ENCODE data around the gene MED13.
"Not testable (repeated sequence)": the region's sequence is repeated elsewhere in the genome, so short reads cannot be mapped to it uniquely, and the experiment has no call there.

MED13 gene

DNA sequence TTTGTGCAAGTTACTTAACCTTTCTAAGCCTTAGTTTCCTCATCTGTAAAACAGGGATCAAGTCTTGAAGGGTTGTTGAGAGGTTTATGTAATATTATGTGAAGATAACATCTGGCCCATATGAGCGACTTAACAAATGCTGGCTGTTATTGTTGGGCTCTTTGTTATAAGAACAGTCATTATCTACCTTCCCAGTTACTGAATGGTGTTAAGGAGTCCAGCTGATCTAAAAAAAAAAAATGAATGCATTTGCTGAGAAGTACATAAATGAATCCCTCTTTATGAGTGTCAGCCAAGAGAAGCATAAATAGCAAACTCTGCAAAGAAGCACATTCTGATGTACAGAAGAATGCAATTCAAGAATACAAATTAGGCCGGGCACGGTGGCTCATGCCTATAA is 24.3 kb upstream of the MED13 start:
- in situ Hi-C loops (cut with MboI; ENCODE audit: low sequenced_read_pairs): no loop called here

DNA sequence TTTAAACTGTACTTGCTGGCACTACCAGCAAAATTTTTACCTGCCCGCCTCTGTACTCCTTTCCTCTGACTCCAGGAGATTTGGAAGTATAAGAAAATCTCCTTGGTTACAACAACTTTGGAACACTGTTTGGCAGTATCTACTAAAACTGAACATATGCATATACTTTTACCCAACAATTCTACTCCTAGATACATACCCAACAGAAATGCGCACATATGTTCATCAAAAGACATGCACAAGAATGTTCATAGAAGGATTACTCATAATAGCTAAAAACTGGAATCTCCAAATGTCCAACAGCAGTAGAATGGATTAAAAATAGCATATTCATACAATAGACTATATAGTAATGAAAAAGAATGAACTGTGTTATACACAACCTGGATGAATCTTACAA is 21.7 kb upstream of the MED13 start:
- in situ Hi-C loops (cut with MboI; ENCODE audit: low sequenced_read_pairs): no loop called here

DNA sequence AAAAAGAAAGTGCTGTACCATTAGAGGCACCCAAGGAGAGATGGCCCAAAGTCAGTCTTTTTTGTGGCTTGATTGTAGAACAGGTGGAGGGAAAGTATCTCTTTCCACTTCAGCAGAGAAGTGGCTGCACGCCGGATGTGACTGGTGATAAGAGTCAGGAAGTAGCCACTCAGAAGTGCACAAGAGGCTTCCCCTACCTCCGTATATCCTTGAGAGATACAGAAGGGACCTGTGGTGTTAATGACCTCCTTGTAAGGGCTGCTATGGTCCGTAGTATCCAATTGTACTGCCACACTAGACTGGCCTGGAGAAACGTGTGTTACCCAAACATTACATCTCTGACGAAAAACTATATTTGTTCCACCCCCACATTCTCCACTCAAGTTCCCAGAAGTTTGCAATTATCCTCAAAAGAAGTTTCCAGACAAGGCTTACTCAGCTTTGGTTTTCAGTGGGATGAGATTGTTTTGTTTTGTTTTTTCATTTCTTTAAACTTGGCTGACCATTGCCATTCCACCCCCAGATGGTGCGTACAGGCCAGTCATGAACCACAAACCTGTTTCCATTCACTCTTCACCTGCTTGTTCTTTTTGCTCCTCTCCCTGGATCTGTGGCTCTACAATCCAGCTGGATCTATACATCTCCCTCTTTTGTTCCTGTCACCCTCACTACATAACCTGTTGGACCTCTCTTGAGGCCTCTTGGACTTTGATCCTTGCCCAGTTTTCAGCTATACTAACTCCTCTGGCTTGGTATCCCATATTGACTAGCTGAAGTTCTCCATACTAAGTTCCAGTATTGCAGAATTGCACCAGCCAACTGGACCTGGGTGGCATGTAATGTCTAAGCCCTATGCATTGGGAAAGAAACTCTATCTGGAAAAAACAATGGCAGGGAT is 20.7 kb upstream of the MED13 start:
- in situ Hi-C loops (cut with MboI; ENCODE audit: low sequenced_read_pairs): no loop called here

DNA sequence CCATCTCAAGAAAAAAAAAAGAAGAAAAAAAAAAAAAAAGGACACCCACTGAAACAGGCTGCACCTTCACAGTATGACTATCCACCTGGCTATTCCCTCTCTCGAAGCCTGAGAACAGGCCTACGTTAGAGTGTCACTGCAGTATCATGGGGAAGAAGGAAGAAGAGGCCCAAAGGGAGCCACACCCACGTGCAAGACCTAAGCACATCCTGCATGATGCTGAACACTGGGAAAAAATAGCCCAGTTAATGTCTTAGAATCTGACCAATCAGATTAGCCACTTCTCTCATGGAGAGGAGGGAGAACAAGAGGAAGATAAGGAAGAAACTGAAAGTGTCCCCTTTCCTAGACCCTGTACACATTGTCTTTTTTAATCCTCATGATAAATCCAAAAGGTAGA is 19.5 kb upstream of the MED13 start:
- in situ Hi-C loops (cut with MboI; ENCODE audit: low sequenced_read_pairs): no loop called here

DNA sequence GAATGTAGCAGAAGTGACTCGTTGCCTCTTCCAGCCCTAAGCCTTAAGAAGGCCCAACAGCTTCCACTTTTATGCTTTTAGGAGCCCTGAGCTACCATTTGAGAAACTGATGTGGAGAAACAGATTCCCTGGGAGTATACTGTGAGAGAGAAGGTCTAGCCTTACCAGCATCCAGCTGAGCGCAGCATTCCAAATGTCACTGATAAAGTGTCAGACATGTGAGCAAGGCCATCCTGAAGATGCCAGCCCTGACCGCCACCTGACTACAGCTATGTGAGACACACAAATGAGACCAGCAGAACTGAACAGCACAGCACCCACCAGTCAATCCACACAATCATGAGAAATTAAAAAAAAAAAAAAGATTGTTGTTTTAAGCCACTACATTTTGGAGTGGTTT is 18.6 kb upstream of the MED13 start:
- in situ Hi-C loops (cut with MboI; ENCODE audit: low sequenced_read_pairs): no loop called here

DNA sequence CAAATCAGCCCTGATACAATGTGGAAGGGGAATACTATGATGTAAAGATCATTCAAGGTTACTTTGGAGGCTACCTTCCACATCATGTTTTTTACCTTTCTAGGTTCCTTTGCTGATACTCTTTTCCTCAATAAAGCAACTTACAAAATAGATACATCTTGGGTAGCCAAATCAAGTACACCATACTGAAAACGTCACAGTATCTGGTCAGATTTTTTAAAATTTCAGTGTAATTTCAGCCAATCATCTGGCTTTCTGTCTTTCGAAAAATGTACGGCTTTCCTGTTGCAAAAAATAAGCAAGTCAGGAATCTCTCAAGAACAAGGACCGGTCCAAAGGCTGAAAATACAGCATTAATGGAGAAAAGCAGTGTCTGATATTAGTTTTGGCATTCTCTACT is 15.6 kb upstream of the MED13 start:
- in situ Hi-C loops (cut with MboI; ENCODE audit: low sequenced_read_pairs): no loop called here

DNA sequence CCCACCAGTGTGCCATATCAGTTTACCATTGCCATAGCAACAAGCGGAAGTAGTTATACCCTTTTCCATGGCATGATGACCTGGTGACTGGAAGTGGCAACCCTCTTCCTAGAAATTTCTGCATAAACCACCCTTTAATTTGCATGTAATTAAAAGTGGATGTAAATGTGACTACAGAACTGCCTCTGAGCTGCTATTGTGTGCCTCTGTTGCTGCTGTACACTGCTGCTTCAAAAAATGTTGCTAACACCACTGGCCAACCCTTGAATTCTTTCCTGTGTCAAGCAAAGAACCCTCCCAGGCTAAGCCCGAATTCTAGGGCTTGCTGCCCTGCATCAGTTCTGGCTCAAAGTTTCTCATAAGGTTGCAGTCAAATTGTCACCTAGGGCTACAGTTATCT is 12.9 kb upstream of the MED13 start:
- in situ Hi-C loops (cut with MboI; ENCODE audit: low sequenced_read_pairs): no loop called here

DNA sequence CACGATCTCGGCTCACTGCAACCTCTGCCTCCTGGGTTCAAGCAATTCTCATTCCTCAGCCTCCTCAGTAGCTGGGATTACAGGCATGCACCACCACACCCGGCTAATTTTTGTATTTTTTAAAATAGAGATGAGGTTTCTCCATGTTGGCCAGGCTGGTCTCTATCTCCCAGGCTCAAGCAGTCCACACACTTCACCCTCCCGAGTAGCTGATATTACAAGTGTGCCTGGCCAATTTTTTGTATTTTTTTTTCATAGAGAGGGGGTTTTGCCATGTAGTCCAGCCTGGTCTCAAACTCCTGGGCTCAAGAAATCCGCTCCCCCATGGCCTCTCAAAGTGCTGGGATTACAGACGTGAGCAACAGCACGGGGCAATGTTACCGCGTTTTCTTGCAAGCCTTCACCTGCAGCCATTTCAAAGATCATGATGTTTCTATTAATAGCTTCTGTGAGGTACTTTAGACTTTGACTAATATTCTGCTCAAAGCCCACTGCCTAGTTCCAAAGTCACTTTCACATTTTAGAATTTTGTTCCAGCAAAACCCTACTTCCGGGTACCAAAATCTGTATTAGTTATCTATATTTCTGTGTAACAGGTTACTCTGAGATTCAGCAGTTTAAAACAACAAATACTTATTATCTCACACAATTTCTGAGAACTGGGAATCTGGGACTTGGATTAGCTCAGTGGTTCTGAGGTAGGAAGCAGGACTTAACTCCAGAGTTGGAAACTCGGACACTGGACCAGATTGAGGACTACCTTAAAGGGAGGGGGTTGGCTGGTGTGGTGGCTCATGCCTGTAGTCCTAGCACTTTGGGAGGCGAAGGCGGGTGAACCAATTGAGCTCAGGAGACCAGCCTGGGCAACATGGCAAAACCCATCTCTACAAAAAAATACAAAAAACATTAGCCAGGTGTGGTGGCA is 12.0 kb upstream of the MED13 start:
- in situ Hi-C loops (cut with MboI; ENCODE audit: low sequenced_read_pairs): no loop called here

DNA sequence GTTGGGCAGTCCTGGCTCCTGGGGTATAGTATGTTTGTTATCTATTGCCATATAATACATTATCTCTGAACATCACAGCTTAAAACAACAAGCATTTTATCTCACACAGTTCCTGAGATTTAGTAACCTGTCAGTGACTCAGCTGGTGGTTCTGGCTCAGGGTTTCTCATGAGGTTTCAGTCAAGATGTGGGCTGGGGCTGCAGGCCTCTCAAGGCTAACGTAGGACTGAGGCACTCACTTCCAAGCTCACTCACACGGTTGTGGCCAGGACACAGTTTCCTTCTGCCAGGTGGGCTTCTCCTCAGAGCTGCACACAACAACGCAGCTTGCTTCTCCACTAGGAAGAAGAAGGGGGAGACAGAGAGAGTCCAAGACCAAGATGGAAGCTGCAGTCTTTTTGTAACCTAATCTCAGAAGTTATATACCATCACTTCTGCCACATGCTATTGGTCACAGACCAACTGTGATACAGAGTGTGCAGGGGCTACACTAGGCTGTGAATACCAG is 10.3 kb upstream of the MED13 start:
- in situ Hi-C loops (cut with MboI; ENCODE audit: low sequenced_read_pairs): no loop called here

DNA sequence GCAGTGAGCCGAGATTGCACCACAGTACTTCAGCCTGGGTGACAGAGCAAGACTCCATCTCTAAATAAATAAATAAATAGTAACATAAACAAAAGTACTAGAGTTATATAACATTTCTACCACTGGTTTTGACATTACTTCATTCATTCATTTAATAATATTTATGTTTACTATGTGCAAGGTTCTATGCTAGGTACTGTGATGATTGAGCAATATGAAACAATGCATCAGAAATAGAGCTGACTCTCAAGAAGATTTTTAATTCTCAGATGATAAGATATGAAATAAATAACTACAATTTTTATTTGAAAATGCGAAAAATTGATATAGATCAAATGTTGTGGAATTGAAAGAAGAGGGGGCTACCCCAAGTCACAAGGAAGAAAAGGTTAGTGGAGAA is 8.9 kb upstream of the MED13 start:
- in situ Hi-C loops (cut with MboI; ENCODE audit: low sequenced_read_pairs): no loop called here

DNA sequence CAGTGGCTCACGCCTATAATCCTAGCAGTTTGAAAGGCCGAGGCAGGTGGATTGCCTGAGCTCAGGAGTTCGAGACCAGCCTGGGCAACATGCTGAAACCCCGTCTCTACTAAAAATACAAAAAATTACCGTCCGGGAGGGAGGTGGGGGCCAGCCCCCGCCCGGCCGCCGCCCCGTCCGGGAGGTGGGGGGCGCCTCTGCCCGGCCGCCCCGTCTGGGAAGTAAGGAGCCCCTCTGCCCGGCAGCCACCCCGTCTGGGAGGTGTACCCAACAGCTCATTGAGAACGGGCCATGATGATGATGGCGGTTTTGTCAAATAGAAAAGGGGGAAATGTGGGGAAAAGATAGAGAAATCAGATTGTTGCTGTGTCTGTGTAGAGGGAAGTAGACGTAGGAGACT is 7.8 kb upstream of the MED13 start:
- in situ Hi-C loops (cut with MboI; ENCODE audit: low sequenced_read_pairs): not testable (repeated sequence)

DNA sequence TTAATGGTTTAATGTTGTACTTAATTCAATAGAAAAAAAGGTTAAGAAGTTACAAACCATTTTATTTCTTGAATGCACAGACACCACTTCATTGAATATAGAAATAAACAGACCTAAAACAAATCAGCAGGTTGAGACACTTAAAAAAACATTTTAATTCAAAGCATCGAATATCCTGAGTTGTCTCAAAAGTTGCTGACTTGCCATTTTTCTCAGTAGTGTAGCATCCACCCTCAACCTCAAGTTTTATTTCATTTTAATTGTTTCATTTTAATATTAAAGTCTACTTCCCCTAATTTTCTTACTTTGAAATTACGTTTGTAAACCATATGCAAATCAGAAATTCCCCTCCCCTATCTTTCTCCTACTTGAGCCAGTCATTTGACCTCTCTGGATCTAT is 5.8 kb upstream of the MED13 start:
- in situ Hi-C loops (cut with MboI; ENCODE audit: low sequenced_read_pairs): no loop called here

DNA sequence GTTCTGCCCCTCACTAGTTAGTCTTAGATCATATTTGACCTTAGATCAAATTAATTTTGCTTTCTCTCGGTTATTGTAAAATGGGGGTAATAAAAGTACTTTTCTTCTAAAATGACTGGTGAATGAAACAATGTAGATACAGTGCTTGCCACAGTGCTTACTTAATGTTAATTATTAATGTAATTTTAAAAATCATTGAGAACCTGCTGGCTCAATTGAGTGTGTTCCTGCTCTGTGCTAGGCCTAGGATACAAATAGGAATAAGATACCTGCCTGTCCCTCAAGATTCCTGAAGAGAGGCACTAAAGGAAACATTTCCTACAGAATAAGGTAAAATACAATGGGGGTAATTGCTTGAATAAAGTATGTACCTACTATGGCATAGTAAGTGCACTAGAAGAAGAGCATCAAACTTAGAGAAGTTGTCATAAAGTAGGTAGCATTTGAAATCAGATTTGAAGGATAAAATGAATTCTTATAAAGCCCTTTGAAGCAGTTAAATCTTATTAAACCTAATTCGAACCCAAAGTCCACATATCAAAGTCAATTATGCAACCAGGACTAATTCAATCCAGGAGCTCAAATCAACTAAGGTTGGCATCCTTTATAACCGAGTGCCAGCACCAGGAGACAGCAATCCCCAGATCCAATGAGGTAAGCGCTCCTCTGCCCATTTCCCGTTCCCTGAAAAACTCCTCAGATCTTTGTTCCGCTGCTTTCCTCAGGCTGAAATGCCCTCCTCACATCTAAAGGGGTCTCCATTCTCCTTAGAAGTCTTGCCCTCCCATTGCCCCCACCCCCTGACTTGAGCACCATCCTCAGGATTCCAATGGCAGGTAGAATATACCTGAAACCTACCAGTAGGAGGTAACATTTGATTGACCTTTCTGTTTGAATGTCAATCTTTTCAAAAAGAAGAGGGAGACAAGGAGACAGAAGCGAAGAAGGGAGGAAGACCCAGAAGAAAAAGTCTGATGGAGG is 2.4 kb upstream of the MED13 start:
- in situ Hi-C loops (cut with MboI; ENCODE audit: low sequenced_read_pairs): no loop called here

DNA sequence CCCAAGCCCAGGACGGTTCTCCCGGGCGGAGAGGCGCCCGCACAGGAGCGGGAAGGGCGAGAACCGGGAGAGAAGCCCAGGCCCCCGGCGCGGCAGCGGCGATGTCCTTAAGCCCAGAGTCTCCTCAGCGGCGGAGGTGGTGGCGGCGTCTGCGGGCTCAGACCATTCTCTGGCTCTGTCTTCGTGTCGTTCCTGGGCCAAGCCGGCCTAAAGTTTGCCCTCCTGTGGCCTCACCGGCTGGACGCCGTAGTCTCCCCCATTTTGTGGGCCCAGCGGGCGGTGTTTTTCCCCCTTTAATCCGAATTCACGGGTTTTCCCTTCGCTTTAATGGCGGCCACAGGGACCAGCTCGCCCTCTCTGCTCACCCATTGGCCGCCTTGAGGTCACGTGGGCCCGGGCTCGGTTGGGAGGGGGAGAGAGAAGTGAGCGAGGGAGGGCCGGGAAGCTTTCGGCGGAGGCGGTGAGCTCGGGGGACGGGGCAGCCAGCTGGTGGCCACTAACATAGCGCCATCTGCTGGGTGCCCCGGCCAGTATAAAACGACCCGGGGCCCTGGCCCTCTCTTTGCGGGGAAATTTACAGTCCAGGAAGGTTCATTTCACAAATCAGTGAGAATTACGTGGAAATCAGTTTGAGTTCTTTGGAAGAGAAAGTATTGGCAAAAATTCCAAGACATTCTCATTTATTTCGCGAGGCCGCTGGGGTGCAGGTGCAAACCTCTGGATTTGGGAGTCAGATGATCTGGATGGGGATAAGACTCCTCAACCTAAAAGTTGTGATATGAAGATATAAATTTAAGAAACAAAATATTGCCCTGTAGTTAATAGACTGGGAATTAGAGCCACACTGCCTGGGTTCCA is 762 bp upstream of the MED13 start:
- in situ Hi-C loops (cut with MboI; ENCODE audit: low sequenced_read_pairs): no loop called here

DNA sequence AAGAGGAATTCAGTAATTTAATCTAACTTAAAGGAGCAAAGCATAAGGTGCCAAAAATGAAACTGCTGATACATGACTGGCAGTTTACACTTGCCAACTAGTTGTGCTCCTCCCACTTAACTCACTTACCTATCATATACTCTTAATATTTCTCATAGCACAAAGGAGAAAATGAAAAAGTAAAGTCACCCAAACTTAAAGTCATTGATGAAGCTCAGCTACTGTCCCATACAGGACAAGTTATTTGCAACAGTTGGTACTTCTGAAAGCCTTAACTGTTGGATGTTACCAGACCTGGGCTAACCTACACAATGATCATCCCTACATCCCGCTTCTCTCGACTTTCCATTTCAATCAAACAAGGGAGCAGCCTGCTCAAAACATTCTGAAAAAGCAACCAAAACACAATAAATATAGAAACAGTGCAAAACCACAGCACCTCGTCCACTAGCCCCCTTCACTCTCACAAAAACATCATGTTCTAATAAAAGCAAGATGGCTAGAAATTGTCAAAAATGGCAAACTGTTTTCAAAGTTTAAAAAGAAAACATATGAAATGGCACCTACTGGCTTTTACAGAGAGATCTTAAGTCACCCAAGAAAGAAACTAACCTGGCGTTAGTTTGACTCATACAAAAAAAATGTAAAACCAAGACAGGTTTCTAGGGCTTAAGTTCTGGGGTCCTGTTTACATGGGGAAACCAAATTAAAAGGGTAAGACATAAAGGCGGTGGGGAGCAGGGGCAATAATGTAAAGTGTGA is 868 bp downstream of the MED13 start:
- in situ Hi-C loops (cut with MboI; ENCODE audit: low sequenced_read_pairs): no loop called here

DNA sequence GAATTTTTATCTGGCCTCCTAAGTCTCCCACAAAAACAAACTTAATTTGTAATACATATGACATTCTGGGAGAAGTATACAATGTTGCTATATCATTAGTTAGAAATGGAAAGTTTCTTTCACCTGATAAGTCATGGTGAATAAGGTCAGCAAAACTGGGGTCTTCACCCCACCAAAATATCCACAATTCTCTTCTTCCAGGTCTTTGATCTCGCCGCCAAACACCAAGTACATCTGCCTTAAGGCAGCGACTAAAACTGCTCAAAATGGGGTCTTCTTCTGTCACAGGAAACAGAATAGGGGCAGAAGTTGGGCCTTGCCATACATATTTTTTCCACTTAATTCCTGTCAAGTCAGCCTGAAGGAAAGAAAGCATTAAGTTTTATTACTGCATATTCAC is 2.1 kb downstream of the MED13 start:
- in situ Hi-C loops (cut with MboI; ENCODE audit: low sequenced_read_pairs): no loop called here

DNA sequence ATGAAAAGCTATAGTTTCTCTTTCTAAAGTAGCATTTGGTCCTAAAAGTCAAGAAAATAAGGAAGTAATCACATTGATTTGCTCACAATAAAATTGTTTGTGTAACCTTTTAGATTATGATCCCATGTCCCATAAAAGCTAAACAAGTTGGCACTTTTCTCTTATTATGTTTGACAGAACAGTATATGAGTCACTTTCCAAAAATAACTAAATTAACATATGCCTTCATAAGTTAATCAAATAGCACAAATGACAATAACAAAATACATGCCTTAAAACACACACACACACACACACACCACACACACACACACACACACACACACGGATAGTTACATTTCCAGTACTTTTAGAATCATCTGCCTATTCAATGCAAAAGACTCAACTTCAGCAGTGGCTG is 2.8 kb downstream of the MED13 start:
- in situ Hi-C loops (cut with MboI; ENCODE audit: low sequenced_read_pairs): no loop called here

DNA sequence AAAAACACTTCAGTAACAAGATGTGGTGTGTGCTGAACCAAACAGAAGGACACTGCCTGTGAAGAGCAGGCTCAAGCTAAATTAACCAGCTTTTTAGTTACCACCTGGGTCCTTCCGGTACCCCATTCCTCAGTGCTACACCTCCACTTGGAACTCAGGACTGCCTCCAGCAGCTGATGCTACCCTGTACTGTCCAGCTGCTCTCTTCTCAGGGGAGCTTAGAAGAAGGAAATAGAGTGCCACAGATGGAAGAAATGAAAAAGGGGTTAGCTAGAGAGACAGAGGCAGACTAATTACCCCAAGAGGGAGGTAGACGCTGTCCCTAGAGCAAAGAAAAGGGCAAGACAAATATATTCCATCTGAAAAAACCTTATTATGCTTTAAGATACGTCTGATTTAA is 5.7 kb downstream of the MED13 start:
- in situ Hi-C loops (cut with MboI; ENCODE audit: low sequenced_read_pairs): no loop called here

DNA sequence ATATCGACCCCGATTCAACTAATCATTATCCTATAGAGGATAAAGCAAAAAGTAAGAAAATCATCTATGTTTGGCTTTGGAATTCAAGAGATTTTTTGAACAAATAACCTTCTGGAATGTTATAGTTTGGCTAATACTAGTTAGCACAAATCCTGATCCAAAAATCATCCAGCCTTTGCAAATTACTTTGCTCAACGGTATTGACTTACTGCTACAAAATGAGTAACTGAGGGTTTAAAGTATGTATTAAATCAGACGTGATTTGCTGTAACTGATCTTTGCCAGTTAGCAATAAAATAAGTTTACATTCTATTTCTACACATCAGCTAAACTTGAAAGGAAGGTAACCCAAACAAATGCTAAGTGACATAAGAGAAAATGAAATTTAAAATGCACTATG is 6.5 kb downstream of the MED13 start:
- in situ Hi-C loops (cut with MboI; ENCODE audit: low sequenced_read_pairs): no loop called here
